Heart left ventricle (tissue), 16 donors: ENCODE results near the gene MYH8. TPM values are rescaled to one million over a fixed set of nuclear protein-coding genes. Genes with fewer than 3 reads are reported as not detected.

ENCODE experiments used
- ATAC-seq, 4 donors: fragments of 200-7000 bp; cut with Tn5 transposase; one replicate each; pipeline ENCODE4 v1.9.1; 2020 to 2022; ENCODE audit warnings: moderate library complexity in 4 of 4, mild to moderate bottlenecking in 3 of 4, moderate number of reproducible peaks in 1 of 4
- DNase-seq, 5 donors: peaks; one replicate each; pipeline ENCODE4 v3.0.0-alpha.2; 2020
- H3K27ac ChIP-seq, 12 donors: fragments of 200-600 bp; sonication (generic) in 4 of 12; one replicate each; pipeline versions ENCODE4 v1.5.0 to v1.8.0; 2016 to 2022; ENCODE audit warnings: mild to moderate bottlenecking in 2 of 12
- H3K27me3 ChIP-seq, 9 donors: fragments of 200-600 bp; sonication (generic) in 2 of 9; one replicate each; pipeline versions ENCODE4 v1.5.1 to v1.8.0; 2016 to 2022; ENCODE audit warnings: mild to moderate bottlenecking in 3 of 9
- H3K36me3 ChIP-seq, 9 donors: fragments of 200-600 bp; sonication (generic) in 2 of 9; one replicate each; pipeline versions ENCODE4 v1.5.0 to v1.8.0; 2018 to 2022; ENCODE audit warnings: mild to moderate bottlenecking in 2 of 9
- H3K4me1 ChIP-seq, 12 donors: fragments of 200-600 bp; sonication (generic) in 4 of 12; one replicate each; pipeline versions ENCODE4 v1.5.0 to v1.8.0; 2016 to 2022; ENCODE audit warnings: mild to moderate bottlenecking in 3 of 12
- H3K4me3 ChIP-seq, 12 donors: fragments of 200-600 bp; sonication (generic) in 4 of 12; one replicate each; pipeline versions ENCODE4 v1.5.0 to v1.8.0; 2017 to 2022; ENCODE audit warnings: mild to moderate bottlenecking in 9 of 12, moderate library complexity in 4 of 12
- H3K9me3 ChIP-seq, 12 donors: fragments of 200-600 bp; sonication (generic) in 4 of 12; one replicate each; pipeline versions ENCODE4 v1.5.0 to v1.8.0; 2016 to 2022; ENCODE audit warnings: mild to moderate bottlenecking in 1 of 12
- POLR2A ChIP-seq, 2 donors: fragments of 450-650 bp; IDR thresholded peaks; one replicate each; pipeline ENCODE4 v1.6.1; 2017; ENCODE audit warnings: antibody characterized with exemption in 2 of 2, mild to moderate bottlenecking in 2 of 2, moderate library complexity in 2 of 2
- WGBS, 4 donors: extraction: QIAGEN DNeasy Blood & Tissue Kit in 2 of 4; methylation state at CpG; one replicate each; pipeline versions ENCODE4 v1.1.5 to v1.1.7; 2013 to 2018; 5-methylcytosine and 5-hydroxymethylcytosine counted together
- intact Hi-C, 10 donors: fragments of 100-400 bp; cut with DNase I; formaldehyde crosslinking; loops; one replicate each; pipeline versions ENCODE4 v1.11.1 to v1.14.2; 2022
- polyA plus RNA-seq, 2 donors: library from polyadenylated mRNA; stranded (reverse); fragments of 200-250 nt; gene quantifications; one replicate each; pipeline ENCODE4 v1.2.3, GENCODE V29; 2013
- total RNA-seq, 9 donors: library from RNA; depleted of rRNA in 2 of 9; stranded (reverse); fragments of >200 nt in 2 of 9; fragmentation: NEBNext Ultra II Directional in 3 of 9; extraction: Animal tissue kit (Norgen Biotek cat#: 25700) in 3 of 9; gene quantifications; one replicate each; pipeline versions ENCODE4 v1.1.0 to v1.2.4, GENCODE V29; 2016 to 2023
- TF ChIP-seq, protein P1 (sequence below), 12 donors: fragments of 200-600 bp; sonication (generic) in 4 of 12; IDR thresholded peaks; one replicate each; pipeline versions ENCODE4 v1.5.0 to v1.8.0; 2018 to 2022; ENCODE audit warnings: antibody characterized with exemption in 12 of 12, mild to moderate bottlenecking in 5 of 12
- donor health status: ischemic (EF 13 %, LVEDD 7.1; RV severe dilation, severe dysfunction).
- donor health status: healthy with polysubstance abuse.
- donor health status: DM: no; HTN: yes; CAD: no.
- donor health status: DM: no; HTN: no; CAD: no.
- donor health status: ischemic (EF 25% LVEDD 6.9; RV normal size, moderate dysfunction).
- donor health status: ischemic (EF 25% LVEDD 5.7; RV mildly dilated, moderate dysfunction).
- donor health status: healthy.
- donor health status: DM: yes; HTN: yes; CAD: no.
- donor health status: ischemic (EF 35%, LVEDD 5.7; RV mildly dilated, moderate dysfunction).
- donor health status: nonischemic (EF 11% LVEDD 7.7; RV severe dilation, severe dysfunction).
- donor health status: DM: yes; HTN: yes; CAD: no.
- donor health status: PGD.
- donor health status: ischemic (EF 29% LVEDD 5.4; RV normal size, mild dysfunction).
- donor health status: nonischemic (EF 23%, LVEDD 6.1; RV moderate dilation, normal function).

MYH8 gene
- total and polyA plus RNA-seq, 11 donors, result 0.12 TPM; not detected in 10

DNA sequence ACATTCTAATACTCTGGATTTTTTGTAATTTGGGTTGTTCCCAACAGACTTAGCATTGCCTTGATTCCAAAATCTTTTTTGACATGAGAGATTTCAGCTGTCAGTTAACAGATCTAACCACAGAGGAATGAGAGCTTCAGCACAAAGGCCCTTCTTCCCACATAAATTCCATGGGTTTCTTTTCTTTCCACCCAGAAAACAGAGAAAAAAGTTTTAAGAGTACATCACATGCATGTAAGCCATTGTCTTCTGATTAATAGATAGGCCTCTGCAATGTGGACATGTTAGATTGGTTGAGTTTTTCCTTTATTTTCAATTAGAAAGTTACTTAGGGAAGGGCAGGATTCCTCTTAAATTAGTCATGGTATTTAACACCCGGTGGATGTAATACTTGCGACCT is 939 bp downstream of the MYH8 start:
- Histone ChIP-seq H3K4me3 (no peak overlapping the region), H3K36me3 (no peaks in the 10 kb centered on the region), H3K9me3 (no peaks in the 10 kb centered on the region), H3K27me3 (no peaks in the 10 kb centered on the region), H3K4me1 (peaks cover 0 to 7% (median 0%) of the 10 kb centered on the region in 12 donors), H3K27ac (no peak overlapping the region)
- DNase-seq (no peak), ATAC-seq (no peak)
- 71 to 83% (median 78%) methylated on average over 2 of the region's 2 CpGs for WGBS, 4 donors
- TF ChIP-seq POLR2A (IDR thresholded peaks at IDR 0.05), result no peak
- TF ChIP-seq, protein P1, sequence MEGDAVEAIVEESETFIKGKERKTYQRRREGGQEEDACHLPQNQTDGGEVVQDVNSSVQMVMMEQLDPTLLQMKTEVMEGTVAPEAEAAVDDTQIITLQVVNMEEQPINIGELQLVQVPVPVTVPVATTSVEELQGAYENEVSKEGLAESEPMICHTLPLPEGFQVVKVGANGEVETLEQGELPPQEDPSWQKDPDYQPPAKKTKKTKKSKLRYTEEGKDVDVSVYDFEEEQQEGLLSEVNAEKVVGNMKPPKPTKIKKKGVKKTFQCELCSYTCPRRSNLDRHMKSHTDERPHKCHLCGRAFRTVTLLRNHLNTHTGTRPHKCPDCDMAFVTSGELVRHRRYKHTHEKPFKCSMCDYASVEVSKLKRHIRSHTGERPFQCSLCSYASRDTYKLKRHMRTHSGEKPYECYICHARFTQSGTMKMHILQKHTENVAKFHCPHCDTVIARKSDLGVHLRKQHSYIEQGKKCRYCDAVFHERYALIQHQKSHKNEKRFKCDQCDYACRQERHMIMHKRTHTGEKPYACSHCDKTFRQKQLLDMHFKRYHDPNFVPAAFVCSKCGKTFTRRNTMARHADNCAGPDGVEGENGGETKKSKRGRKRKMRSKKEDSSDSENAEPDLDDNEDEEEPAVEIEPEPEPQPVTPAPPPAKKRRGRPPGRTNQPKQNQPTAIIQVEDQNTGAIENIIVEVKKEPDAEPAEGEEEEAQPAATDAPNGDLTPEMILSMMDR (IDR thresholded peaks at IDR 0.05), result no peak
- intact Hi-C loops, result no loop called here

DNA sequence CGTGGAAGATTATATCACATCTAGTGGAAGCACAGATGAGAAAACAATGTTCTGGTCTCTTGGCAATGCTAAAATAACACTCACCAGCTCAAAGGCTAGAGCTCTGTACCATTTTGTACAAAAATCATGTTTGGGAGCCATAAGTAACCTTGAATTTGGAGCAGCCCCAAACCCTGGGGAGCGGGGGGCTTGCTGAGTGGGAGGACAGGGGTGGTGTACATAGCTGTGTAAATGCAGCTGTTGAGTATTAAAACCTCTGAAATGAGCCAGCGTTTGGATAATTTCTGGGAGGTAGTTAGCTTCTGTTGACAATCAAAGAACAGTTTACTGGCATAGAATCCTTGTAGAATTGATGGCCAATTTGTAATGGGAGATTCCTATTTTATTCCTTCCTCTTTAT is 4.3 kb downstream of the MYH8 start:
- no peak for ATAC-seq
- 58 to 72% (median 68%) methylated on average over 3 of the region's 3 CpGs for WGBS, 4 donors

DNA sequence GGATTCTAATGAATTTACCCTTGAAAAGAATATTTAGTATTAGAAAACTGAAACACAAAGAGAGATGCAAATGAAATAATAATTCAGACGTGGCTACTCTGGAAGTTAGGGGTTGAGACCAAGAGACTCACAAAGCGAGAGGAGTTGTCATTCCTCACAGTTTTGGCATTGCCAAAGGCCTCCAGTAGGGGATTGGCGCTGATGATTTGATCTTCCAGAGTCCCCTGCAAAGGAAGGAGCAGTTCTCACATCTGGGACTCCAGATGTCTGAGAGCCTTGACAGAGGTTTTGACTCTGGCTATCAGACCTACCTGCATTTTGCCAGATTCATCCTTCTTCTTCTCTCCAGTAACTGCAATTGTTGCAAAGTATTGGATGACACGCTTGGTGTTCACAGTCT is 6.6 kb downstream of the MYH8 start:
- TF ChIP-seq, protein P1 (IDR thresholded peaks at IDR 0.05), result no peak
- no peak for TF ChIP-seq POLR2A (IDR thresholded peaks at IDR 0.05)

More for the DNA sequence above, 4.3 kb downstream of the MYH8 start:
- no peaks in the 10 kb centered on the region for H3K36me3 ChIP-seq
- H3K4me1 ChIP-seq, result peaks cover 0 to 7% (median 0%) of the 10 kb centered on the region in 12 donors
- H3K27me3 ChIP-seq, result no peaks in the 10 kb centered on the region
- TF ChIP-seq POLR2A (IDR thresholded peaks at IDR 0.05), result no peak
- TF ChIP-seq, protein P1 (IDR thresholded peaks at IDR 0.05), result no peak
- intact Hi-C loops, result no loop called here
- H3K27ac ChIP-seq, result no peak overlapping the region
- H3K4me3 ChIP-seq, result no peak overlapping the region
- no peaks in the 10 kb centered on the region for H3K9me3 ChIP-seq
- no peak for DNase-seq

DNA sequence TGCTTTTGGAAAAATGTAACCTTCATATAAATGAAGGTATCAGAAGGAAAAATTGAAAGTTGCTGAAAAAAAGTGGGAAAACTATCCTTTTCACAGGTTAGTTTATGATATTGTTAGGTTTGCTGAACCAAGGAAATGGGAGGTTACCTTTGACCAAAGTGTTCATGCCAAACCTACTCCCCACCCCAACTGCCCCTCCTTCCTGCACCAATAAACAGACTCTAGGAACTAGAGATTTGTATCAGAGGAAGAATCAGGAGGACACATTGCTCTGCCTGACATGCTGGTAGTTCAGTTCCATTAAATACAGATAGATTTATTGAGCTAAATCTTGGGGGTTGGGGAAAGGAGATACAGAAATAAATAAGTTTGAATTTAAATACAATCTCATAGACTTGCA is 18.2 kb downstream of the MYH8 start:
- no peak overlapping the region for H3K27ac ChIP-seq
- intact Hi-C loops, result no loop called here
- H3K4me1 ChIP-seq, result no peaks in the 10 kb centered on the region
- no peaks in the 10 kb centered on the region for H3K27me3 ChIP-seq
- no peaks in the 10 kb centered on the region for H3K9me3 ChIP-seq
- no peaks in the 10 kb centered on the region for H3K36me3 ChIP-seq
- TF ChIP-seq, protein P1 (IDR thresholded peaks at IDR 0.05), result no peak
- TF ChIP-seq POLR2A (IDR thresholded peaks at IDR 0.05), result no peak
- H3K4me3 ChIP-seq, result no peak overlapping the region
- no peak for DNase-seq
- ATAC-seq, result no peak

More for the DNA sequence above, 6.6 kb downstream of the MYH8 start:
- Histone ChIP-seq H3K27me3 (no peaks in the 10 kb centered on the region), H3K36me3 (no peaks in the 10 kb centered on the region), H3K27ac (no peak overlapping the region), H3K4me3 (no peak overlapping the region), H3K4me1 (peaks cover 0 to 7% (median 0%) of the 10 kb centered on the region in 12 donors), H3K9me3 (no peaks in the 10 kb centered on the region)
- intact Hi-C loops, result no loop called here
- no peak for DNase-seq
- no peak for ATAC-seq
- WGBS, 4 donors, result 74 to 89% (median 80%) methylated on average over 4 of the region's 4 CpGs
